OCI-LY7 (cell line): ENCODE data around the gene SLAMF1. TPM values are rescaled to one million over a fixed set of nuclear protein-coding genes. Genes with fewer than 3 reads are reported as not detected.

Source experiments
- BruUV-seq: library from RNA; stranded (reverse); fragments of 400-500 nt; replicated peaks from 2 replicates; lab custom pipeline; 2021; lab: Mats Ljungman, UMichigan
- CTCF ChIA-PET: fragments of 300-600 bp; sonication (Branson Sonifier 250); formaldehyde crosslinking; loops from one replicate; lab custom pipeline; 2022; ENCODE audit warnings: antibody characterized with exemption; ENCODE audit not compliant: unreplicated experiment; lab: Charles Lee
- POLR2A ChIA-PET: fragments of 300-600 bp; sonication (Branson Sonifier 250); formaldehyde crosslinking; loops from one replicate; lab custom pipeline; 2022; ENCODE audit warnings: antibody characterized with exemption; lab: Charles Lee
- DNase-seq: peaks from one replicate; pipeline ENCODE4 v3.0.0-alpha.2; 2015; ENCODE audit warnings: low spot score
- H2AFZ ChIP-seq: fragments of 200-600 bp; sonication (generic), shearing (Covaris generic); 2 replicates; pipeline ENCODE4 v1.6.1; 2014; ENCODE audit warnings: mild to moderate bottlenecking, antibody characterized with exemption, low read length, moderate library complexity
- H3K27ac ChIP-seq: fragments of 200-600 bp; sonication (generic); 2 replicates; pipeline ENCODE4 v1.5.1; 2014; ENCODE audit warnings: mixed run types, low read depth, mild to moderate bottlenecking, moderate library complexity, low read length, inconsistent platforms; ENCODE audit not compliant: poor library complexity, severe bottlenecking
- H3K36me3 ChIP-seq: fragments of 200-600 bp; sonication (generic); 2 replicates; pipeline ENCODE4 v1.6.1; 2014; ENCODE audit warnings: mild to moderate bottlenecking, antibody characterized with exemption, low read length, moderate library complexity, mixed read lengths; ENCODE audit not compliant: insufficient read depth
- H3K4me1 ChIP-seq: fragments of 200-600 bp; sonication (generic); 2 replicates; pipeline ENCODE4 v1.5.1; 2014; ENCODE audit warnings: mild to moderate bottlenecking, low read length; ENCODE audit not compliant: insufficient read depth, poor library complexity, severe bottlenecking
- H3K4me2 ChIP-seq: fragments of 200-600 bp; sonication (generic); 2 replicates; pipeline ENCODE4 v1.6.1; 2014; ENCODE audit warnings: mild to moderate bottlenecking, low read length
- H3K4me3 ChIP-seq: fragments of 200-600 bp; sonication (generic); 2 replicates; pipeline ENCODE4 v1.5.1; 2014; ENCODE audit warnings: mild to moderate bottlenecking, low read depth, low read length; ENCODE audit not compliant: poor library complexity, severe bottlenecking
- H3K79me2 ChIP-seq: fragments of 200-600 bp; sonication (generic); 2 replicates; pipeline ENCODE4 v1.6.1; 2016; ENCODE audit warnings: low read depth, mild to moderate bottlenecking, low read length, moderate library complexity, mixed read lengths; ENCODE audit not compliant: insufficient read depth
- H3K9me2 ChIP-seq: fragments of 200-600 bp; sonication (generic); 2 replicates; pipeline ENCODE4 v1.6.1; 2016; ENCODE audit warnings: mild to moderate bottlenecking, low read length, mixed read lengths; ENCODE audit not compliant: insufficient read depth
- H3K9me3 ChIP-seq: fragments of 200-600 bp; sonication (generic); 2 replicates; pipeline ENCODE4 v1.6.1; 2014; ENCODE audit warnings: mild to moderate bottlenecking, mixed run types, low read length, mixed read lengths
- H4K20me1 ChIP-seq: fragments of 200-600 bp; sonication (generic); 2 replicates; pipeline ENCODE4 v1.6.1; 2014; ENCODE audit warnings: mild to moderate bottlenecking, antibody characterized with exemption, low read length, moderate library complexity, mixed read lengths; ENCODE audit not compliant: insufficient read depth
- CTCF ChIP-seq: fragments of 200-600 bp; sonication (generic); conservative IDR thresholded peaks from 2 replicates; pipeline ENCODE4 v1.5.1; 2014; ENCODE audit warnings: mild to moderate bottlenecking, antibody characterized with exemption, low read length, moderate library complexity, mixed read lengths
- EZH2phosphoT487 ChIP-seq: fragments of 200-600 bp; sonication (generic); IDR thresholded peaks from 2 replicates; pipeline ENCODE4 v1.6.1; 2018; ENCODE audit warnings: low read depth, borderline replicate concordance, mild to moderate bottlenecking, mixed run types, antibody characterized with exemption, low read length, moderate library complexity, mixed read lengths
- intact Hi-C: fragments of 100-400 bp; cut with micrococcal nuclease; formaldehyde crosslinking; loops from one replicate; pipeline ENCODE4 v1.10.0; 2022; ENCODE audit not compliant: unreplicated experiment
- total RNA-seq, 2 experiments: library from RNA; depleted of rRNA in 1 of 2; stranded (reverse); fragments of >200 nt in 1 of 2; shearing (Covaris generic) in 1 of 2; gene quantifications; 2 replicates each; pipeline ENCODE4 v1.2.3, GENCODE V29; 2014 to 2022

The SLAMF1 gene
- total RNA-seq, 2 experiments from 2014 or later, result 0.32 to 0.72 TPM

- H2AFZ ChIP-seq, result 0 out of 2 replicates have a peak overlapping the region, but pooled peaks have one; percentile 21
- no peaks in the 10 kb centered on the region for H3K36me3 ChIP-seq
- H3K4me1 ChIP-seq, result peaks cover 44% of the 10 kb centered on the region
- no peaks in the 10 kb centered on the region for H4K20me1 ChIP-seq
- POLR2A ChIA-PET, result interaction anchor here (0.7 to 1.4 kb wide), 3 partner anchors 12 to 34 kb away, joined by 3 to 8 read pairs (median 6); no protein-coding TSS in a partner anchor
- no TSS peak for BruUV-seq
- H3K9me2 ChIP-seq, result no peaks in the 10 kb centered on the region
- H3K4me3 ChIP-seq, result no peak overlapping the region
- CTCF ChIA-PET, result no interaction called here
- no peak overlapping the region for H3K4me2 ChIP-seq
- DNase-seq, result no peak
- intact Hi-C loops, result no loop called here
- H3K27ac ChIP-seq, result no peak overlapping the region
- no peaks in the 10 kb centered on the region for H3K9me3 ChIP-seq
- H3K79me2 ChIP-seq, result no peaks in the 10 kb centered on the region
- TF ChIP-seq EZH2phosphoT487, result no peak
- TF ChIP-seq CTCF, result no peak
Observed at GRCh38 chr1:160641323-160642280, 5.2 kb downstream of the SLAMF1 start.

GRCh38 chr1:160640359-160641123, 6.3 kb downstream of the SLAMF1 start:
- H3K9me3 ChIP-seq, result no peaks in the 10 kb centered on the region
- no peak for TF ChIP-seq CTCF
- no peak for TF ChIP-seq EZH2phosphoT487
- ChIA-PET CTCF (no interaction called here), POLR2A (interaction anchor here (0.5 to 2.1 kb wide), 7 partner anchors 11 to 452 kb away, joined by 3 to 10 read pairs (median 6); no protein-coding TSS in a partner anchor)
- BruUV-seq, result no TSS peak
- H4K20me1 ChIP-seq, result no peaks in the 10 kb centered on the region
- no peaks in the 10 kb centered on the region for H3K9me2 ChIP-seq
- H3K4me1 ChIP-seq, result peaks cover 39% of the 10 kb centered on the region
- intact Hi-C loops, result no loop called here
- no peak overlapping the region for H3K4me2 ChIP-seq
- no peaks in the 10 kb centered on the region for H3K36me3 ChIP-seq
- no peaks in the 10 kb centered on the region for H3K79me2 ChIP-seq
- no peak for DNase-seq
- no peak overlapping the region for H3K27ac ChIP-seq
- H2AFZ ChIP-seq, result no peak overlapping the region
- H3K4me3 ChIP-seq, result no peak overlapping the region
